ENCODE data around the gene SLAMF6.

DNA sequence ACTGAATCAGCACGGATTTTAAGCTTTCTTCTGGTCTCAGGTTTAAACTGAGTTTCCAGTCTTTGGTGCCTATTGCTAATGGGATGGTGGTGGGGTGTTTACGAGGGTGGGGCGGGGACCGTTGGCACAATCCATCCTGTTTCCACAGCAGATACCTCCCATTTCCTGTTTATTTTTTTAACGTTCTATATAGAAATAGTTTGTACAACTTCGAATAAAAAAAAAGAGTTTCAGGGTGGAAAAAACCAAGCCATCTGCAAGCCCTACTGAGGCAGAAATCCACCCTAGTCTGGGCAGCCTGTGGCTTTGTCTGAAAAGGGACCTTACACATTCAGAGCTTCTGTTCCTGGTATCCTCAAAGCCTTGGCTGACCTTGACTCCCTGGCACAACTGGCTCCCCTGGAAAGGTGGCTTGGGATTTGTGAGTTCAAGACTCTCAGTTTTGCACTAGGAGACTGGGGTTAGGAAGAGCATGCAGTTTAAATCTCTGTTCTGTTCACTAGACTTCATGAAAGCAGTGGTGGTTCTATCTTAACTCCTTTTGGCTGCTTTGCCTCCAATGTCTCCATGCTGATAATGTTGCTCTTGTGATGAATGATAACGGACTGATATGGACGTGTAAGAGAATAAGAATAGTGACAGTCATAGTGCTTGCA, 76.0 kb downstream of the SLAMF6 start:
- TF ChIP-seq POLR2A (IDR thresholded peaks at IDR 0.05): no peak
- TF ChIP-seq, protein P1, sequence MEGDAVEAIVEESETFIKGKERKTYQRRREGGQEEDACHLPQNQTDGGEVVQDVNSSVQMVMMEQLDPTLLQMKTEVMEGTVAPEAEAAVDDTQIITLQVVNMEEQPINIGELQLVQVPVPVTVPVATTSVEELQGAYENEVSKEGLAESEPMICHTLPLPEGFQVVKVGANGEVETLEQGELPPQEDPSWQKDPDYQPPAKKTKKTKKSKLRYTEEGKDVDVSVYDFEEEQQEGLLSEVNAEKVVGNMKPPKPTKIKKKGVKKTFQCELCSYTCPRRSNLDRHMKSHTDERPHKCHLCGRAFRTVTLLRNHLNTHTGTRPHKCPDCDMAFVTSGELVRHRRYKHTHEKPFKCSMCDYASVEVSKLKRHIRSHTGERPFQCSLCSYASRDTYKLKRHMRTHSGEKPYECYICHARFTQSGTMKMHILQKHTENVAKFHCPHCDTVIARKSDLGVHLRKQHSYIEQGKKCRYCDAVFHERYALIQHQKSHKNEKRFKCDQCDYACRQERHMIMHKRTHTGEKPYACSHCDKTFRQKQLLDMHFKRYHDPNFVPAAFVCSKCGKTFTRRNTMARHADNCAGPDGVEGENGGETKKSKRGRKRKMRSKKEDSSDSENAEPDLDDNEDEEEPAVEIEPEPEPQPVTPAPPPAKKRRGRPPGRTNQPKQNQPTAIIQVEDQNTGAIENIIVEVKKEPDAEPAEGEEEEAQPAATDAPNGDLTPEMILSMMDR (IDR thresholded peaks at IDR 0.05): no peak
